Endodermal cell (in vitro differentiated cells): ENCODE data around the gene OR56A4. TPM values are rescaled to one million over a fixed set of nuclear protein-coding genes. Genes with fewer than 3 reads are reported as not detected.

Experiments used
- DNase-seq: peaks from one replicate; pipeline ENCODE4 v3.0.0-alpha.2; 2017
- H3K27ac ChIP-seq: 2 replicates; pipeline ENCODE4 v1.5.1; 2013; ENCODE audit warnings: mild to moderate bottlenecking, low read depth, low read length, moderate library complexity
- H3K27me3 ChIP-seq: 2 replicates; pipeline ENCODE4 v1.6.1; 2013; ENCODE audit warnings: mild to moderate bottlenecking, low read length, moderate library complexity; ENCODE audit not compliant: insufficient read depth, control insufficient read depth, poor library complexity, severe bottlenecking
- H3K36me3 ChIP-seq: 2 replicates; pipeline ENCODE4 v1.7.0; 2013; ENCODE audit warnings: mild to moderate bottlenecking, low read length, moderate library complexity; ENCODE audit not compliant: control insufficient read depth, insufficient read depth
- H3K4me1 ChIP-seq: one replicate; pipeline ENCODE4 v1.7.0; 2013; ENCODE audit warnings: low read length; ENCODE audit not compliant: control insufficient read depth, insufficient read depth
- H3K4me3 ChIP-seq: 2 replicates; pipeline ENCODE4 v1.5.1; 2013; ENCODE audit warnings: mild to moderate bottlenecking, low read length, moderate library complexity
- H3K9ac ChIP-seq: 2 replicates; pipeline ENCODE4 v1.6.1; 2013; ENCODE audit warnings: mild to moderate bottlenecking, low read length, moderate library complexity; ENCODE audit not compliant: poor library complexity, severe bottlenecking; ENCODE audit errors: extremely low read depth
- H3K9me3 ChIP-seq: 2 replicates; pipeline ENCODE4 v1.6.1; 2013; ENCODE audit warnings: mild to moderate bottlenecking, low read length, moderate library complexity; ENCODE audit not compliant: control insufficient read depth
- H3K27ac Mint-ChIP-seq: 2 replicates; pipeline ENCODE4 v1.8.0; 2020; ENCODE audit warnings: mixed read lengths
- H3K27me3 Mint-ChIP-seq: 2 replicates; pipeline ENCODE4 v1.8.0; 2021; ENCODE audit warnings: mild to moderate bottlenecking, mixed read lengths; ENCODE audit not compliant: insufficient read depth
- H3K36me3 Mint-ChIP-seq: 2 replicates; pipeline ENCODE4 v1.8.0; 2020; ENCODE audit warnings: low read depth, mixed read lengths
- H3K4me1 Mint-ChIP-seq: 2 replicates; pipeline ENCODE4 v1.8.0; 2020; ENCODE audit warnings: mixed read lengths
- H3K4me3 Mint-ChIP-seq: 2 replicates; pipeline ENCODE4 v1.8.0; 2020; ENCODE audit warnings: mild to moderate bottlenecking, moderate library complexity, mixed read lengths
- H3K9me3 Mint-ChIP-seq: 2 replicates; pipeline ENCODE4 v1.8.0; 2020; ENCODE audit warnings: mild to moderate bottlenecking, mixed read lengths
- CTCF ChIP-seq: fragments of 200-600 bp; sonication (generic); conservative IDR thresholded peaks from 2 replicates; pipeline ENCODE4 v1.5.0; 2021; ENCODE audit warnings: antibody characterized with exemption, mild to moderate bottlenecking
- WGBS, 2 experiments: methylation state at CpG; one replicate each; pipeline versions ENCODE4 v1.1.5 to v1.1.7; 2013; ENCODE audit warnings: missing lambda C conversion rate in 2 of 2, mixed read lengths in 1 of 2; ENCODE audit not compliant: insufficient coverage in 1 of 2, insufficient read length in 1 of 2; 5-methylcytosine and 5-hydroxymethylcytosine counted together
- total RNA-seq, 2 donors: library from RNA; stranded (reverse); fragmentation: NEBNext Ultra II Directional in 1 of 2; extraction: Animal tissue kit (Norgen Biotek cat#: 25700) in 1 of 2; gene quantifications; 2 replicates in 1 of 2; 3 replicates in 1 of 2; pipeline ENCODE4 v1.2.1, GENCODE V29; 2021

Gene OR56A4
- total RNA-seq, 2 donors from 2014 or later, result 0.15 to 0.59 TPM

- Histone ChIP-seq H3K27me3 (peaks cover 12% of the 10 kb centered on the region), H3K36me3 (no peaks in the 10 kb centered on the region), H3K9ac (no peak overlapping the region), H3K4me1 (no peaks in the 10 kb centered on the region), H3K9me3 (peaks cover 11% of the 10 kb centered on the region), H3K4me3 (no peak overlapping the region), H3K27ac (no peak overlapping the region)
- no peak for TF ChIP-seq CTCF
- no peak for DNase-seq
- H3K9me3 Mint-ChIP-seq, result no peaks in the 10 kb centered on the region
- H3K4me3 Mint-ChIP-seq, result no peak overlapping the region
- H3K27me3 Mint-ChIP-seq, result peaks cover 12% of the 10 kb centered on the region
- WGBS, 2 experiments, result 90 to 92% methylated on average over 4 of the region's 4 CpGs
- no peaks in the 10 kb centered on the region for H3K4me1 Mint-ChIP-seq
- H3K36me3 Mint-ChIP-seq, result no peaks in the 10 kb centered on the region
- no peak overlapping the region for H3K27ac Mint-ChIP-seq
Observed at GRCh38 chr11:6012035-6012668, 5.4 kb upstream of the OR56A4 start.

- Histone ChIP-seq H3K4me3 (no peak overlapping the region), H3K36me3 (no peaks in the 10 kb centered on the region), H3K27me3 (peaks cover 52% of the 10 kb centered on the region), H3K27ac (no peak overlapping the region), H3K4me1 (no peaks in the 10 kb centered on the region), H3K9ac (no peak overlapping the region), H3K9me3 (no peaks in the 10 kb centered on the region)
- DNase-seq, result no peak
- Mint-ChIP-seq H3K9me3 (no peaks in the 10 kb centered on the region), H3K4me3 (no peak overlapping the region), H3K27me3 (peaks cover 46% of the 10 kb centered on the region), H3K27ac (no peak overlapping the region), H3K4me1 (peaks cover 2% of the 10 kb centered on the region), H3K36me3 (no peaks in the 10 kb centered on the region)
- TF ChIP-seq CTCF, result no peak
Observed at GRCh38 chr11:6006395-6006794, 351 bp downstream of the OR56A4 start.

- no peaks in the 10 kb centered on the region for H3K9me3 Mint-ChIP-seq
- H3K4me3 ChIP-seq, result no peak overlapping the region
- H3K27ac ChIP-seq, result no peak overlapping the region
- no peak for DNase-seq
- H3K4me1 Mint-ChIP-seq, result peaks cover 2% of the 10 kb centered on the region
- H3K27ac Mint-ChIP-seq, result no peak overlapping the region
- no peaks in the 10 kb centered on the region for H3K36me3 Mint-ChIP-seq
- peaks cover 51% of the 10 kb centered on the region for H3K27me3 ChIP-seq
- H3K27me3 Mint-ChIP-seq, result peaks cover 50% of the 10 kb centered on the region
- TF ChIP-seq CTCF, result no peak
- no peak overlapping the region for H3K9ac ChIP-seq
- no peaks in the 10 kb centered on the region for H3K9me3 ChIP-seq
- 94 to 96% methylated on average over 5 of the region's 7 CpGs for WGBS, 2 experiments
- no peaks in the 10 kb centered on the region for H3K36me3 ChIP-seq
- no peak overlapping the region for H3K4me3 Mint-ChIP-seq
- H3K4me1 ChIP-seq, result no peaks in the 10 kb centered on the region
Observed at GRCh38 chr11:6002202-6002699, 4.5 kb downstream of the OR56A4 start.
